H9 (cell line): ENCODE measurements around the gene SPRTN. TPM values are rescaled to one million over a fixed set of nuclear protein-coding genes. Genes with fewer than 3 reads are reported as not detected.

Experiments
- DNase-seq: peaks from one replicate; pipeline ENCODE4 v3.0.0-alpha.2; 2017
- H2AFZ ChIP-seq: one replicate; pipeline ENCODE4 v1.6.1; 2013; ENCODE audit warnings: mild to moderate bottlenecking, low read length, control low read depth, moderate library complexity
- H2AK5ac ChIP-seq: 2 replicates; pipeline ENCODE4 v1.6.1; 2013; ENCODE audit warnings: low read length, control low read depth, mixed read lengths; ENCODE audit not compliant: insufficient read length
- H2BK120ac ChIP-seq: one replicate; pipeline ENCODE4 v1.6.1; 2013; ENCODE audit warnings: low read depth, mild to moderate bottlenecking, low read length, control low read depth, inconsistent platforms; ENCODE audit not compliant: poor library complexity, severe bottlenecking
- H2BK12ac ChIP-seq: 2 replicates; pipeline ENCODE4 v1.6.1; 2013; ENCODE audit warnings: low read length, control low read depth, mixed read lengths, low read depth; ENCODE audit not compliant: insufficient read length
- H2BK15ac ChIP-seq: 2 replicates; pipeline ENCODE4 v1.6.1; 2013; ENCODE audit warnings: low read depth, low read length, control low read depth
- H2BK20ac ChIP-seq: one replicate; pipeline ENCODE4 v1.6.1; 2013; ENCODE audit warnings: low read depth, mild to moderate bottlenecking, low read length, control low read depth, inconsistent platforms; ENCODE audit not compliant: poor library complexity, severe bottlenecking
- H2BK5ac ChIP-seq: 2 replicates; pipeline ENCODE4 v1.6.1; 2013; ENCODE audit warnings: low read length, control low read depth, mixed read lengths; ENCODE audit not compliant: insufficient read length
- H3K14ac ChIP-seq: 2 replicates; pipeline ENCODE4 v1.6.1; 2013; ENCODE audit warnings: low read length, control low read depth; ENCODE audit not compliant: insufficient read depth
- H3K18ac ChIP-seq: 2 replicates; pipeline ENCODE4 v1.6.1; 2013; ENCODE audit warnings: low read depth, mild to moderate bottlenecking, mixed read lengths, low read length, control low read depth; ENCODE audit not compliant: insufficient read length
- H3K23ac ChIP-seq: 2 replicates; pipeline ENCODE4 v1.6.1; 2013; ENCODE audit warnings: low read length, control low read depth, mixed read lengths, low read depth; ENCODE audit not compliant: insufficient read length
- H3K23me2 ChIP-seq: 2 replicates; pipeline ENCODE4 v1.6.1; 2013; ENCODE audit warnings: low read depth, mild to moderate bottlenecking, mixed read lengths, low read length, control low read depth; ENCODE audit not compliant: insufficient read length, poor library complexity, severe bottlenecking
- H3K27ac ChIP-seq: 2 replicates; pipeline ENCODE4 v1.5.1; 2013; ENCODE audit warnings: low read length, control low read depth, mixed read lengths, low read depth; ENCODE audit not compliant: insufficient read length
- H3K27me3 ChIP-seq: 2 replicates; pipeline ENCODE4 v1.6.1; 2013; ENCODE audit warnings: low read length, control low read depth, inconsistent platforms; ENCODE audit not compliant: insufficient read depth
- H3K4ac ChIP-seq: 2 replicates; pipeline ENCODE4 v1.6.1; 2013; ENCODE audit warnings: low read depth, mild to moderate bottlenecking, control low read depth, inconsistent platforms, low read length, moderate library complexity
- H3K4me1 ChIP-seq: 2 replicates; pipeline ENCODE4 v1.6.1; 2013; ENCODE audit warnings: low read length, control low read depth, inconsistent platforms; ENCODE audit not compliant: insufficient read depth
- H3K4me2 ChIP-seq: 2 replicates; pipeline ENCODE4 v1.6.1; 2013; ENCODE audit warnings: low read length, control low read depth, mixed read lengths; ENCODE audit not compliant: insufficient read length, insufficient read depth
- H3K56ac ChIP-seq: 2 replicates; pipeline ENCODE4 v1.6.1; 2013; ENCODE audit warnings: low read depth, mild to moderate bottlenecking, mixed read lengths, low read length, control low read depth; ENCODE audit not compliant: insufficient read length
- H3K79me1 ChIP-seq: 2 replicates; pipeline ENCODE4 v1.6.1; 2013; ENCODE audit warnings: low read depth, mild to moderate bottlenecking, moderate library complexity, low read length, control low read depth, inconsistent platforms; ENCODE audit not compliant: insufficient read depth, poor library complexity, severe bottlenecking
- H3K79me2 ChIP-seq: 2 replicates; pipeline ENCODE4 v1.6.1; 2013; ENCODE audit warnings: low read length, control low read depth, inconsistent platforms; ENCODE audit not compliant: insufficient read depth
- H3K9ac ChIP-seq: 2 replicates; pipeline ENCODE4 v1.6.1; 2013; ENCODE audit warnings: low read length, control low read depth, mixed read lengths; ENCODE audit not compliant: insufficient read length; ENCODE audit errors: extremely low read depth
- H3K9me3 ChIP-seq: one replicate; pipeline ENCODE4 v1.6.1; 2013; ENCODE audit warnings: low read depth, low read length, inconsistent platforms; ENCODE audit not compliant: control insufficient read depth
- H3T11ph ChIP-seq: one replicate; pipeline ENCODE4 v1.6.1; 2013; ENCODE audit warnings: mild to moderate bottlenecking, low read length, control low read depth, inconsistent platforms
- H4K20me1 ChIP-seq: one replicate; pipeline ENCODE4 v1.6.1; 2013; ENCODE audit not compliant: control insufficient read depth, insufficient read length, insufficient read depth
- H4K5ac ChIP-seq: 2 replicates; pipeline ENCODE4 v1.6.1; 2013; ENCODE audit warnings: low read depth, mild to moderate bottlenecking, mixed read lengths, low read length, control low read depth; ENCODE audit not compliant: insufficient read length
- H4K8ac ChIP-seq: replicated peaks from 2 replicates; pipeline ENCODE4 v1.6.1; 2013; ENCODE audit warnings: low read length, control low read depth, mixed read lengths, low read depth; ENCODE audit not compliant: insufficient read length
- H4K91ac ChIP-seq: 2 replicates; pipeline ENCODE4 v1.6.1; 2013; ENCODE audit warnings: low read depth, mild to moderate bottlenecking, moderate library complexity, mixed read lengths, low read length, control low read depth; ENCODE audit not compliant: insufficient read length
- H3K27ac Mint-ChIP-seq, 3 experiments: 2 replicates in 2 of 3; 3 replicates in 1 of 3; pipeline ENCODE4 v1.8.0; 2020 to 2021; ENCODE audit warnings: mixed read lengths in 3 of 3, mild to moderate bottlenecking in 1 of 3, moderate library complexity in 1 of 3
- H3K27me3 Mint-ChIP-seq: 2 replicates; pipeline ENCODE4 v1.8.0; 2021; ENCODE audit warnings: low read depth, mild to moderate bottlenecking, moderate library complexity, mixed read lengths
- H3K36me3 Mint-ChIP-seq, 3 experiments: 2 replicates in 2 of 3; 3 replicates in 1 of 3; pipeline ENCODE4 v1.8.0; 2020 to 2021; ENCODE audit warnings: low read depth in 3 of 3, mixed read lengths in 3 of 3; ENCODE audit not compliant: insufficient read depth in 1 of 3
- H3K4me1 Mint-ChIP-seq, 2 experiments: 2 replicates each; pipeline ENCODE4 v1.8.0; 2020; ENCODE audit warnings: mixed read lengths in 2 of 2
- H3K4me3 Mint-ChIP-seq, 2 experiments: 2 replicates in 1 of 2; 3 replicates in 1 of 2; pipeline ENCODE4 v1.8.0; 2020 to 2021; ENCODE audit warnings: mild to moderate bottlenecking in 2 of 2, mixed read lengths in 2 of 2, moderate library complexity in 1 of 2
- H3K9me3 Mint-ChIP-seq, 2 experiments: 2 replicates in 1 of 2; 3 replicates in 1 of 2; pipeline ENCODE4 v1.8.0; 2020; ENCODE audit warnings: mild to moderate bottlenecking in 2 of 2, mixed read lengths in 2 of 2, moderate library complexity in 1 of 2
- WGBS: extraction: QIAGEN DNeasy Blood & Tissue Kit; methylation state at CpG from one replicate; pipeline ENCODE4 v1.1.7; 2013; ENCODE audit warnings: missing lambda C conversion rate, low lambda C conversion rate, mixed read lengths; ENCODE audit not compliant: insufficient read length; ENCODE audit errors: extremely low coverage; 5-methylcytosine and 5-hydroxymethylcytosine counted together
- total RNA-seq: library from RNA; stranded (reverse); gene quantifications from 2 replicates; pipeline ENCODE4 v1.2.1, GENCODE V29; 2021
- TF ChIP-seq, protein P1 (sequence below): fragments of 200-600 bp; sonication (generic); conservative IDR thresholded peaks from 3 replicates; pipeline ENCODE4 v1.8.0; 2021; ENCODE audit warnings: antibody characterized with exemption, mild to moderate bottlenecking

Gene SPRTN
- total RNA-seq, 1 experiment from 2014 or later: 14.8 TPM

DNA sequence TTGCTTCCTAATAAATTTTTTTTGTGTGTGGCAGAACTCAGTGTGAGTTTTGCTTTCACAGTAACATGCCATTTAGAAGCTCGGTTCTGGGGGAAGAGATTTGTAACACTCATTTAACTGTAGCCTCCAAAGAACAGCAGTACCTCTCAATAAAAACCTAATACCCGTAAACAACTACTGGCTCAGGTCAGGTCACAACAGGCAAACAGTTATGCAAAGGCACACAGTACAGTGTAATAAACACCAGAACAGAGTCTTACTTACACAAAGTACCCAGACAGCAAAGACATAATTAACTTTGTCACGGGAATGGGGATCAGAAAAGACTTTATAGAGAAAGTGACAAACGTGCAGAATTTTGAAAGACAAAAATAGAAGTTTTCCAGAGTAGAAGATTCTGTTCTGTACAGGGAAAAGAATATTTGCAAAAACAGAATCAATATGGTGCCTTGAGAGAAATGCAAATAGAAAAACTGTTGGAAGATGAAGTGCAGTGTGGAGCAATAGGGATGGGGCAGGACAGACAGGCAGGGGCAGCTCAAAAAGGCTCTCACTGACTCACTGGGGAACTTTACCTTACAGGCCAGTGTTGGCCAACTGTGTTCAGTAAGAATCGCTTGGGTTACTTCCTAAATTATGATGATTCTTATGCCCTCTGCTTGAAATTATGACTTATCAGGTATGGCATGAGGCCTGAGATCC, 45.2 kb downstream of the SPRTN start:
- Histone ChIP-seq H3K4ac (no peak overlapping the region), H3K4me2 (no peak overlapping the region), H2AK5ac (no peak overlapping the region), H4K5ac (no peak overlapping the region), H3K79me2 (no peaks in the 10 kb centered on the region), H2BK120ac (no peak overlapping the region), H2BK20ac (no peak overlapping the region), H2BK15ac (no peak overlapping the region), H4K8ac (no peak overlapping the region), H2BK5ac (no peak overlapping the region), H3K4me1 (no peaks in the 10 kb centered on the region), H3T11ph (no peak overlapping the region), H4K20me1 (no peaks in the 10 kb centered on the region), H3K27ac (no peak overlapping the region), H3K79me1 (no peaks in the 10 kb centered on the region), H3K14ac (no peak overlapping the region), H3K27me3 (no peaks in the 10 kb centered on the region), H3K56ac (no peak overlapping the region), H3K23ac (no peak overlapping the region), H4K91ac (no peak overlapping the region), H2BK12ac (no peak overlapping the region), H3K18ac (no peak overlapping the region), H3K23me2 (no peaks in the 10 kb centered on the region), H3K9me3 (no peaks in the 10 kb centered on the region), H2AFZ (no peak overlapping the region), H3K9ac (no peak overlapping the region)
- TF ChIP-seq, protein P1, sequence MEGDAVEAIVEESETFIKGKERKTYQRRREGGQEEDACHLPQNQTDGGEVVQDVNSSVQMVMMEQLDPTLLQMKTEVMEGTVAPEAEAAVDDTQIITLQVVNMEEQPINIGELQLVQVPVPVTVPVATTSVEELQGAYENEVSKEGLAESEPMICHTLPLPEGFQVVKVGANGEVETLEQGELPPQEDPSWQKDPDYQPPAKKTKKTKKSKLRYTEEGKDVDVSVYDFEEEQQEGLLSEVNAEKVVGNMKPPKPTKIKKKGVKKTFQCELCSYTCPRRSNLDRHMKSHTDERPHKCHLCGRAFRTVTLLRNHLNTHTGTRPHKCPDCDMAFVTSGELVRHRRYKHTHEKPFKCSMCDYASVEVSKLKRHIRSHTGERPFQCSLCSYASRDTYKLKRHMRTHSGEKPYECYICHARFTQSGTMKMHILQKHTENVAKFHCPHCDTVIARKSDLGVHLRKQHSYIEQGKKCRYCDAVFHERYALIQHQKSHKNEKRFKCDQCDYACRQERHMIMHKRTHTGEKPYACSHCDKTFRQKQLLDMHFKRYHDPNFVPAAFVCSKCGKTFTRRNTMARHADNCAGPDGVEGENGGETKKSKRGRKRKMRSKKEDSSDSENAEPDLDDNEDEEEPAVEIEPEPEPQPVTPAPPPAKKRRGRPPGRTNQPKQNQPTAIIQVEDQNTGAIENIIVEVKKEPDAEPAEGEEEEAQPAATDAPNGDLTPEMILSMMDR: no peak
- no peaks in the 10 kb centered on the region for H3K9me3 Mint-ChIP-seq
- H3K36me3 Mint-ChIP-seq: no peaks in the 10 kb centered on the region
- H3K4me1 Mint-ChIP-seq: peaks cover 3 to 4% of the 10 kb centered on the region in 2 experiments; a peak in 2 of 4 replicates
- no peak overlapping the region for H3K27ac Mint-ChIP-seq
- H3K4me3 Mint-ChIP-seq: no peak overlapping the region
- no peaks in the 10 kb centered on the region for H3K27me3 Mint-ChIP-seq
- WGBS: no CpG with 5 or more reads among the region's 5 CpGs
- no peak for DNase-seq
